ENCODE results near the gene SLC10A3.

Gene SLC10A3

GRCh38 chrX:154490414-154491083 is at the start of gene SLC10A3:
SLC10A3 (minus strand) TSS chrX:154490629; CDS start chrX:154488940, 1,689 bp downstream.
- DNase-seq (ENCODE audit: low read depth): peak; percentile 53

- DNase-seq (ENCODE audit: low read depth): no peak
Measured at GRCh38 chrX:154539077-154539476, 48.6 kb upstream of the SLC10A3 start.

GRCh38 chrX:154535892-154536291 is 45.5 kb upstream of the SLC10A3 start:
- no peak for DNase-seq (ENCODE audit: low read depth)

- DNase-seq (ENCODE audit: low read depth): no peak
Measured at GRCh38 chrX:154534526-154535322, 44.3 kb upstream of the SLC10A3 start.

- no peak for DNase-seq (ENCODE audit: low read depth)
Measured at GRCh38 chrX:154532690-154533089, 42.3 kb upstream of the SLC10A3 start.

GRCh38 chrX:154531626-154532025 is 41.2 kb upstream of the SLC10A3 start:
- no peak for DNase-seq (ENCODE audit: low read depth)

- no peak for DNase-seq (ENCODE audit: low read depth)
Measured at GRCh38 chrX:154530286-154530685, 39.9 kb upstream of the SLC10A3 start.

- DNase-seq (ENCODE audit: low read depth): no peak
Measured at GRCh38 chrX:154529206-154529612, 38.8 kb upstream of the SLC10A3 start.

GRCh38 chrX:154526901-154527675 is 36.7 kb upstream of the SLC10A3 start:
- no peak for DNase-seq (ENCODE audit: low read depth)

GRCh38 chrX:154525606-154526490 is 35.4 kb upstream of the SLC10A3 start:
- DNase-seq (ENCODE audit: low read depth): no peak

GRCh38 chrX:154519389-154519788 is 29.0 kb upstream of the SLC10A3 start:
- DNase-seq (ENCODE audit: low read depth): no peak

- no peak for DNase-seq (ENCODE audit: low read depth)
Measured at GRCh38 chrX:154517101-154517781, 26.8 kb upstream of the SLC10A3 start.

- peak; percentile 18 for DNase-seq (ENCODE audit: low read depth)
Measured at GRCh38 chrX:154516656-154517100, 26.2 kb upstream of the SLC10A3 start.

GRCh38 chrX:154515966-154516655 is 25.7 kb upstream of the SLC10A3 start, which contains the start of gene FAM3A:
FAM3A (minus strand) TSS chrX:154516232; CDS start chrX:154515772, 460 bp downstream.
- DNase-seq (ENCODE audit: low read depth): peak; percentile 31

GRCh38 chrX:154515090-154515965 is 24.9 kb upstream of the SLC10A3 start:
- no peak for DNase-seq (ENCODE audit: low read depth)

GRCh38 chrX:154513716-154514115 is 23.3 kb upstream of the SLC10A3 start:
- DNase-seq (ENCODE audit: low read depth): no peak

GRCh38 chrX:154512879-154513553 is 22.6 kb upstream of the SLC10A3 start:
- no peak for DNase-seq (ENCODE audit: low read depth)

GRCh38 chrX:154511761-154512160 is 21.3 kb upstream of the SLC10A3 start:
- no peak for DNase-seq (ENCODE audit: low read depth)

GRCh38 chrX:154509455-154509854 is 19.0 kb upstream of the SLC10A3 start:
- no peak for DNase-seq (ENCODE audit: low read depth)
